Trophoblast cell (in vitro differentiated cells and primary cell): ENCODE measurements around the gene ADAMTS15.

ENCODE experiments used
- DNase-seq, 2 donors: peaks; one replicate each; pipeline ENCODE4 v3.0.0-alpha.2; 2016
- H2AFZ ChIP-seq: 2 replicates; pipeline ENCODE4 v1.6.1; 2013; ENCODE audit warnings: low read length, moderate library complexity, mild to moderate bottlenecking; ENCODE audit not compliant: insufficient read depth, poor library complexity
- H2AK5ac ChIP-seq: 2 replicates; pipeline ENCODE4 v1.6.1; 2013; ENCODE audit warnings: mild to moderate bottlenecking, low read length
- H2BK120ac ChIP-seq: 2 replicates; pipeline ENCODE4 v1.6.1; 2013; ENCODE audit warnings: low read length, mild to moderate bottlenecking, moderate library complexity; ENCODE audit not compliant: insufficient read depth, poor library complexity
- H2BK12ac ChIP-seq: 2 replicates; pipeline ENCODE4 v1.6.1; 2013; ENCODE audit warnings: mild to moderate bottlenecking, low read length, moderate library complexity
- H2BK5ac ChIP-seq: 2 replicates; pipeline ENCODE4 v1.6.1; 2013; ENCODE audit warnings: low read length, low read depth, moderate library complexity, mild to moderate bottlenecking; ENCODE audit not compliant: poor library complexity
- H3K14ac ChIP-seq: 2 replicates; pipeline ENCODE4 v1.6.1; 2013; ENCODE audit warnings: mild to moderate bottlenecking, low read length
- H3K18ac ChIP-seq: 2 replicates; pipeline ENCODE4 v1.6.1; 2013; ENCODE audit warnings: mild to moderate bottlenecking, low read length
- H3K23ac ChIP-seq: 2 replicates; pipeline ENCODE4 v1.6.1; 2013; ENCODE audit warnings: low read length
- H3K27ac ChIP-seq: 2 replicates; pipeline ENCODE4 v1.5.1; 2013; ENCODE audit warnings: low read depth, mild to moderate bottlenecking, inconsistent platforms, low read length, moderate library complexity
- H3K27me3 ChIP-seq: 2 replicates; pipeline ENCODE4 v1.6.1; 2013; ENCODE audit warnings: inconsistent platforms, mild to moderate bottlenecking, low read length, moderate library complexity; ENCODE audit not compliant: insufficient read depth
- H3K36me3 ChIP-seq, 2 experiments: 1 replicate in 1 of 2; 2 replicates in 1 of 2; pipeline ENCODE4 v1.6.1; 2013; ENCODE audit warnings: low read length in 2 of 2, mild to moderate bottlenecking in 2 of 2, moderate library complexity in 1 of 2; ENCODE audit not compliant: insufficient read depth in 2 of 2, control insufficient read depth in 1 of 2
- H3K4ac ChIP-seq: 2 replicates; pipeline ENCODE4 v1.6.1; 2013; ENCODE audit warnings: low read depth, mild to moderate bottlenecking, low read length, moderate library complexity
- H3K4me1 ChIP-seq, 2 experiments: 1 replicate in 1 of 2; 2 replicates in 1 of 2; pipeline ENCODE4 v1.6.1; 2013; ENCODE audit warnings: low read length in 2 of 2, mild to moderate bottlenecking in 2 of 2, moderate library complexity in 1 of 2; ENCODE audit not compliant: insufficient read depth in 2 of 2, control insufficient read depth in 1 of 2
- H3K4me2 ChIP-seq: 2 replicates; pipeline ENCODE4 v1.6.1; 2013; ENCODE audit warnings: inconsistent platforms, mild to moderate bottlenecking, low read length, moderate library complexity
- H3K4me3 ChIP-seq: 2 replicates; pipeline ENCODE4 v1.5.1; 2013; ENCODE audit warnings: mild to moderate bottlenecking, low read depth, low read length, inconsistent platforms
- H3K79me1 ChIP-seq: one replicate; pipeline ENCODE4 v1.6.1; 2013; ENCODE audit warnings: low read length
- H3K79me2 ChIP-seq: 2 replicates; pipeline ENCODE4 v1.6.1; 2013; ENCODE audit warnings: low read length, mild to moderate bottlenecking; ENCODE audit not compliant: control insufficient read depth, insufficient read depth, poor library complexity
- H3K9ac ChIP-seq: 2 replicates; pipeline ENCODE4 v1.6.1; 2013; ENCODE audit warnings: mild to moderate bottlenecking, low read length
- H3K9me3 ChIP-seq: 2 replicates; pipeline ENCODE4 v1.6.1; 2013; ENCODE audit warnings: low read depth, mild to moderate bottlenecking, control low read depth, inconsistent platforms, low read length; ENCODE audit not compliant: insufficient read depth
- H4K12ac ChIP-seq: 2 replicates; pipeline ENCODE4 v1.6.1; 2013; ENCODE audit warnings: low read depth, mild to moderate bottlenecking, low read length, moderate library complexity
- H4K8ac ChIP-seq: 2 replicates; pipeline ENCODE4 v1.6.1; 2013; ENCODE audit warnings: low read depth, mild to moderate bottlenecking, low read length, moderate library complexity
- H4K91ac ChIP-seq: one replicate; pipeline ENCODE4 v1.6.1; 2013; ENCODE audit warnings: low read depth, mild to moderate bottlenecking, low read length, moderate library complexity
- WGBS: extraction: QIAGEN DNeasy Blood & Tissue Kit; methylation state at CpG from one replicate; pipeline ENCODE4 v1.1.7; 2013; ENCODE audit warnings: missing lambda C conversion rate; ENCODE audit not compliant: insufficient read length, insufficient coverage; ENCODE audit errors: extremely low coverage; 5-methylcytosine and 5-hydroxymethylcytosine counted together

ADAMTS15 gene

GRCh38 chr11:130441719-130442118, 6.7 kb upstream of the ADAMTS15 start:
- Histone ChIP-seq H2BK120ac (no peak overlapping the region), H2AK5ac (no peak overlapping the region), H3K4me1 (no peaks in the 10 kb centered on the region), H3K27me3 (no peaks in the 10 kb centered on the region), H3K23ac (no peak overlapping the region), H3K27ac (no peak overlapping the region), H3K4ac (no peak overlapping the region), H4K91ac (no peak overlapping the region), H2BK5ac (no peak overlapping the region), H4K8ac (no peak overlapping the region), H2BK12ac (no peak overlapping the region), H3K9ac (no peak overlapping the region), H3K14ac (no peak overlapping the region), H4K12ac (no peak overlapping the region), H3K9me3 (peaks cover 2% of the 10 kb centered on the region), H3K79me1 (no peaks in the 10 kb centered on the region), H3K4me2 (no peak overlapping the region), H2AFZ (no peak overlapping the region), H3K36me3 (no peaks in the 10 kb centered on the region), H3K4me3 (no peak overlapping the region), H3K18ac (no peak overlapping the region), H3K79me2 (no peaks in the 10 kb centered on the region)
- WGBS = 100% methylated on average over 1 of the region's 2 CpGs
- no peak for DNase-seq

GRCh38 chr11:130442737-130443136, 5.7 kb upstream of the ADAMTS15 start:
- Histone ChIP-seq H2AK5ac (no peak overlapping the region), H3K4me1 (no peaks in the 10 kb centered on the region), H3K27me3 (no peaks in the 10 kb centered on the region), H3K4ac (no peak overlapping the region), H3K9me3 (peaks cover 2% of the 10 kb centered on the region), H4K8ac (no peak overlapping the region), H2BK5ac (no peak overlapping the region), H3K79me1 (no peaks in the 10 kb centered on the region), H3K23ac (no peak overlapping the region), H2BK12ac (no peak overlapping the region), H3K4me2 (no peak overlapping the region), H3K18ac (no peak overlapping the region), H3K4me3 (no peak overlapping the region), H3K79me2 (no peaks in the 10 kb centered on the region), H3K27ac (no peak overlapping the region), H3K36me3 (no peaks in the 10 kb centered on the region), H4K12ac (no peak overlapping the region), H2AFZ (no peak overlapping the region), H4K91ac (no peak overlapping the region), H2BK120ac (no peak overlapping the region), H3K9ac (no peak overlapping the region), H3K14ac (no peak overlapping the region)
- no CpG with 5 or more reads among the region's 4 CpGs for WGBS
- no peak for DNase-seq

GRCh38 chr11:130445788-130446187, 2.7 kb upstream of the ADAMTS15 start:
- Histone ChIP-seq H2BK5ac (no peak overlapping the region), H3K9me3 (peaks cover 10% of the 10 kb centered on the region), H4K12ac (no peak overlapping the region), H3K18ac (no peak overlapping the region), H3K9ac (no peak overlapping the region), H2AK5ac (no peak overlapping the region), H4K8ac (no peak overlapping the region), H3K27ac (no peak overlapping the region), H3K4me3 (no peak overlapping the region), H2BK120ac (no peak overlapping the region), H3K27me3 (peaks cover 23% of the 10 kb centered on the region), H2AFZ (no peak overlapping the region), H3K23ac (no peak overlapping the region), H4K91ac (no peak overlapping the region), H3K4ac (no peak overlapping the region), H2BK12ac (no peak overlapping the region), H3K4me1 (peaks cover 0 to 21% of the 10 kb centered on the region in 2 experiments), H3K14ac (no peak overlapping the region), H3K79me1 (no peaks in the 10 kb centered on the region), H3K36me3 (no peaks in the 10 kb centered on the region), H3K79me2 (no peaks in the 10 kb centered on the region), H3K4me2 (no peak overlapping the region)
- no CpG with 5 or more reads among the region's 3 CpGs for WGBS
- no peak for DNase-seq

GRCh38 chr11:130448039-130448415, 418 bp upstream of the ADAMTS15 start:
- H2BK120ac ChIP-seq = no peak overlapping the region
- H3K23ac ChIP-seq = no peak overlapping the region
- no peak for DNase-seq
- H3K4me2 ChIP-seq = peak overlapping the region; percentile 73
- no peak overlapping the region for H3K4ac ChIP-seq
- no peak overlapping the region for H4K8ac ChIP-seq
- H2BK5ac ChIP-seq = no peak overlapping the region
- no peak overlapping the region for H3K14ac ChIP-seq
- peaks cover 28% of the 10 kb centered on the region for H3K27me3 ChIP-seq
- H2AFZ ChIP-seq = no peak overlapping the region
- no peaks in the 10 kb centered on the region for H3K79me2 ChIP-seq
- no CpG with 5 or more reads among the region's 11 CpGs for WGBS
- H3K4me3 ChIP-seq = no peak overlapping the region
- H3K79me1 ChIP-seq = no peaks in the 10 kb centered on the region
- H4K91ac ChIP-seq = no peak overlapping the region
- no peak overlapping the region for H2AK5ac ChIP-seq
- H4K12ac ChIP-seq = no peak overlapping the region
- H3K36me3 ChIP-seq = no peaks in the 10 kb centered on the region
- H3K18ac ChIP-seq = no peak overlapping the region
- no peak overlapping the region for H2BK12ac ChIP-seq
- H3K9me3 ChIP-seq = peaks cover 8% of the 10 kb centered on the region
- peaks cover 0 to 21% of the 10 kb centered on the region in 2 experiments for H3K4me1 ChIP-seq
- H3K9ac ChIP-seq = no peak overlapping the region
- H3K27ac ChIP-seq = no peak overlapping the region
